GM19238 (cell line): ENCODE results near the gene BLVRB.
"Not testable (repeated sequence)": the region's sequence is repeated elsewhere in the genome, so short reads cannot be mapped to it uniquely, and the experiment has no call there.

Experiments
- DNase-seq: peaks from one replicate; pipeline ENCODE4 v3.0.0; 2011; ENCODE audit warnings: low spot score; ENCODE audit not compliant: insufficient read length

BLVRB gene

GRCh38 chr19:40452016-40452415, 13.5 kb downstream of the BLVRB start:
- no peak for DNase-seq

DNA sequence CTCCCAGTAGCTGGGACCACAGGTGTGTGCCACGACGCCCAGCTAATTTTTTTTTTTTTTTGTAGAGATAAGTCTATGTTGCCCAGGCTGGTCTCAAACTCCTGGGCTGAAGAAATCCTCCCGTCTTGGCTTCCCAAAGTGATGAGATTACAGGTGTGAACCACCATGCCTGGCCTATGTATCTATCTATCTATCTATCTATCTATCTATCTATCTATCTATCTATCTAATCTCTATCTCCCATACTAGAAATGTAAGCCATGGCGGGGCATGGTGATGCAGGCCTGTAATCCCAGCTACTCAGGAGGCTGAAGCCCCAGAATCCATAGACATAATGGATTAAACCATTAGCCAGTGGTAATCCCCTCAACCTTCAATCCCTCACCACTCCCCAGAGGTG, 14.9 kb downstream of the BLVRB start:
- DNase-seq, result no peak

DNA sequence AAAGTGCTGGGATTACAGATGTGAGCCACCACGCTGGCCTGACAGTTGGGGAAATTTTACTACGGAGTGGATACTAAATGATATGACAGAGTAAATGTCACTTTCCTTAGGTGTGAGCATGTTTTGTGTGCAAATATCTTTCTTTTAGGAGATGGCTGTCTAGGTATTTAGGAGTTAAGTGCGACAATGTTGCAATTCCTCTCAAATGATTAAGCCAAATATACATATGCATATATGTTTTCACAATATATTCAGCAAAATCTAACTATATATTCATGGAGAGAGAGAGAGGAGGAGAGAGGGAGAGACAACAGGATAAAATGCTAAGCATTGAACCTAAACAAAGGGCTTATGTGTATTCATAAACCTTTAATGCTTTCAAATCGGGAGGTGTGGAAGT, 16.0 kb downstream of the BLVRB start:
- DNase-seq, result no peak

DNA sequence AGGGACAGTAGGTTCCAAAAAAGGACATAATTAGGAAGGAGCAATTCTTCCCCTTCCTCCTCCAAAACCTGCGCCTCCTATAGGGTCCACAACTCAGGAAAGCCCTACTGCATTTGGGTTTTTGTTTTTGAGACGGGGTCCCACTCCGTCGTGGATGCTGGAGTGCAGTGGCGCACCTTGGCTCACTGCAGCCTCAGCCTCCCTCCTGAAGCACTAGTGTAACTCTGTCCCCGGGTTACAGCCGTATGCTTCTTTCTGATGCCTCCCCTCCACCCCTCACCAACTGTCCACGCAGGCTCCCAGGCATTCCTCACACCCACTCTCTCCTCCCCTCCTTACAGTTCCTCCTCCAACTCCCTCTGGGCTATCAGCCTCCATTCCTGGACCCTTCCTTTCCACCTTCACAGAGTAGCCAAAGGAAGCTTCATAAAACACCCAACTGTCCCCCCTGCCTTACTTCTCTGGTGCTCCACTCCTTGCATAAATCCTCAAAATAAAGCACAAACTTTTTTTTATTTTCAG, 19.2 kb downstream of the BLVRB start:
- DNase-seq, result no peak

- no peak for DNase-seq
Measured at GRCh38 chr19:40445780-40446262, 19.7 kb downstream of the BLVRB start.

DNA sequence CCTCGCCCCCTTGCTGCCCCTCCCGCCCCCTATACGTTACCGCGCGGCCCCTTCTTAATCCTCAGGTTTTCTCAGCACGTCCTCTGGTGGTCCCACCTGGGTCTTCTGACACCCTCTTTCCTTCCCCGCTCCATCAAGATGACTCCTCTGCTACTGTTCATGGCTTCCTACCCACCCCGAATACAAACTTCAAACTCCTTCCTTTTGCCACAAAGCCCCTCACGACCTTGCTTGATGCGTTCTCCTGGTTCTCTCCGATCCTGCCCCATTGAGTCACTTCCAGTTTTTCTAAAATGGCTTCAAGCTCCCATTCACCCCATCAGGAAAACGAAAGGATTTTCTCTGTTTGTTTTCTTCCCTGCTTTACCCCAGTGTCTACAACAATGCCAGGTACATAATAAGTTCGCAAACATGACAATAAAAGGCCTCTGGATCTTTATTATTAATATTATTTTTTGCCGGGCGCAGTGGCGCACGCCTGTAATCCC, 20.7 kb downstream of the BLVRB start:
- DNase-seq, result no peak

DNA sequence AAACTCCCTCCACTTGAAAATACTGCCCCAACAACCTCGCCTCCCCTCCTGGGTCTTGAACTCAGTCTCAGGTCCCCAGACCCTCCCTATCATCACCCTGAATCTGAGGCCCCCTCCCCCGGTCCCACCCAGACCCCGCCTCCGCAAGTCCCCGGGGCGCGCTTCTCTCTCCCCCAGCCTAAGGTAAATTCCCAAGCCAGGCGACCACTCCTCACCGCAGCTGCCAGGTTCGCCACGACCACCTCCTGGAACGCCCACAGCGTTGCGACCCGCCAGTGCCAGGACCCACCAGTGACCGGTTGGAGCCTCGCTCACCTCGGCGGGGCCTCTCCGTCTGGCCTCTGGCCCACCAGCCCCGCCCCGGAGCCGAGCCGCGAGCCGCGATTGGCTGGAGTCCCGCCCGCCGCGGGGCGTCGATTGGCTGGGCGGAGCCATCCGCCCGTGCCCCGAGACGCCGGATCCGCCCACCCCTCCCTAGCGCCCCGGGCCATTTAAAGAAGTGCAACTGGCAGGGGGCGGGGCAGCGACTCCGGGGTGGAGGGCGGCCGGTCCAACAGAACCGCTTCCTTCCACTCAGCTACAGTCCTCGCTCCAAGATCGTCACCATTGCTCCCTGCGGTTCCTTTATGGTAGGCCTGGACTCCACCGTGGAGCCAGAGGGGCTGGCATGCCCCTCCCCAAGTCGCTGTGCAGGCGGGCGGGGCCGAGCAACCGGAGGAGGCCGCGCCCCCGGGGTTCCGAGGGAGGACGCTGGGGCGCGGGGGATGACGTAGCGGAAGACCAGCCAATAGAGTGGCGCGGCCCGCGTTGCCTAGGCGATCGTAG, 21.3 kb downstream of the BLVRB start, which contains the start of gene SERTAD3:
TSS of gene SERTAD3 (minus strand) at position 336 of the 825 bp plus-strand sequence. CDS start 2,255 bp downstream, outside the sequence.
- DNase-seq, result peak; percentile 93

GRCh38 chr19:40443131-40443999, 22.2 kb downstream of the BLVRB start:
- DNase-seq, result peak; percentile 96

DNA sequence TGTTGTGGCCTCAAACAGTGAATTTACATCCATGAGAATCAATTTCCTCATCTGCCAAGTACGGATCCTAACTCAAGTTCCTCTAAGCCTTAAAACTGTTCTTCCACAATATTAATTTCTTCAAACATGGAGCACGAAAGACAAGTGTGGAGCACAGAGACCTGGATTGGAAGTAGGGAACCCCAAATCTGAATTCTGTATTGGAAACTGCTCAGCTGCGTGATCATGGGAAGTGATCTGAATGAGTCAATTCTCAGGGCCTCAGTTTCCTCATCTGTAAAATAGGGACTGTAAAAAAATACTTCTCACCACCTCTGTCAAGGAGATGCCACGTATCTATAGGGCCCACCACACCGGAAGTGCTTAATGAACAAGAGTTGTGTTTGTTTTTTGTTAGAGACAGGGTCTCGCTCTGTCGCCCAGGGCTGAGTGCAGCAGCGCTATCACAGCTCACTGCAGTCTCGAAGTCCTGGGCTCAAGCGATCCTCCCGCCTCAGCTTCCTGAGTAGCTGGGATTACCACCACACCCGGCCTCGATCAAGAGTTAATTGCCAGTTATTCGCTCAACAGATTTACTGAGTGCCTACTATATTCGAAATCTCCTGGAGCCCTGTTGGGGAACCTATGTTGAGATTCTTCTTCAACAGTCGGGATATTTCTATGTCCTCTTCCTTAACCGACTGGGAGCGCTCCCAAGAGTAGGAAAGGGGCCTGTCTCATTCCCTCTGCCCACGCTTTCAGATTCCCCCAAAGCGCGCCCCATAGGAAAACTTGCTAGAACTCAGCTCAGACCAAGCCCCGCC, 23.0 kb downstream of the BLVRB start:
- no peak for DNase-seq

GRCh38 chr19:40441719-40442253, 23.8 kb downstream of the BLVRB start:
- DNase-seq, result no peak

- DNase-seq, result no peak
Measured at GRCh38 chr19:40438284-40438683, 27.3 kb downstream of the BLVRB start.

GRCh38 chr19:40433391-40434216, 31.9 kb downstream of the BLVRB start:
- peak; percentile 86 for DNase-seq

DNA sequence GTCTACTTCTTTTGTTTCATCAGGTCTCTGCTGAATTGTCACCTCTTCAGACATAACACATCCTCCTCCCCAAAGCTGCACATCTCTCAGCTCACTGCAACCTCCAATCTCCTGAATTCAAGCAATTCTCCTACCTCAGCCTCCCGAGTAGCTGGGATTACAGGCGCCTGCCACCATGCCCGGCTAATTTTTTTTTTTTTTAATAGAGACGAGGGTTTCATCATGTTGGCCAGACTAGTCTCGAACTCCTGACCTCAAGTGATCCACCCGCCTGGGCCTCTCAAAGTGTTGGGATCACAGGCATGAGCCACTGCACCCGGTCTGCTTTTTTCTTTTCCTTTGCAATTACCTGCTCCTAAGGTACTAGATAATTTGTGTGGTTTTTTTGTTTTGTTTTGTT, 32.8 kb downstream of the BLVRB start:
- not testable (repeated sequence) for DNase-seq

- no peak for DNase-seq
Measured at GRCh38 chr19:40431698-40432097, 33.8 kb downstream of the BLVRB start.

DNA sequence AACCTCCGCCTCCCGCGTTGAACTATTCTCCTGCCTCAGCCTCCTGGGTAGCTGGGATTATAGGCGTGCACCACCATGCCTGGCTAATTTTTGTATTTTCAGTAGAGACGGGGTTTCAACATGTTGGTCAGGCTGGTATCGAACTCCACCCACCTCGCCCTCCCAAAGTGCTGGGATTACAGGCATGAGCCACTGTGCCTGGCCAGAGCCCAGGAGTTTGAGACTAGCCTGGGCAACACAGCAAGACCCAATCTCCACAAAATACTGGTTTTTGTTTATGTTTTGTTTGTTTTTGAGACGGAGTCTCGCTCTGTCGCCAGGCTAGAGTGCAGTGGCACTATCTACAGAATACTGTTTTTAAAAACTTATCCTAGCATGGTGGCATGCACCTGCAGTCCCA, 35.3 kb downstream of the BLVRB start:
- DNase-seq, result not testable (repeated sequence)

DNA sequence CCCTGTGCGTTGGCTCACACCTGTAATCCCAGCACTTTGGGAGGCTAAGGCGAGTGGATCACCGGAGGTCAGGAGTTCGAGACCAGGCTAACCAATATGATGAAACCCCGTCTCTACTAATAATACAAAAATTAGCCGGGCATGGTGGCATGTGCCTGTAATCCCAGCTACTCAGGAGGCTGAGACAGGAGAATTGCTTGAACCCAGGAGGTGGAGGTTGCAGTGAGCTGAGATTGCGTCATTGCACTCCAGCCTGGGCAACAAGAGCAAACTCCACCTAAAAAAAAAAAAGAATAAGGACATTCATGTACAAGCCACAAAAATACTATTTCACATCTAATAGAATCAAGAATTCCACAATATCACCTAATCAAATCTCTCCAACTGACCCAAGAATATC, 37.3 kb downstream of the BLVRB start:
- not testable (repeated sequence) for DNase-seq

DNA sequence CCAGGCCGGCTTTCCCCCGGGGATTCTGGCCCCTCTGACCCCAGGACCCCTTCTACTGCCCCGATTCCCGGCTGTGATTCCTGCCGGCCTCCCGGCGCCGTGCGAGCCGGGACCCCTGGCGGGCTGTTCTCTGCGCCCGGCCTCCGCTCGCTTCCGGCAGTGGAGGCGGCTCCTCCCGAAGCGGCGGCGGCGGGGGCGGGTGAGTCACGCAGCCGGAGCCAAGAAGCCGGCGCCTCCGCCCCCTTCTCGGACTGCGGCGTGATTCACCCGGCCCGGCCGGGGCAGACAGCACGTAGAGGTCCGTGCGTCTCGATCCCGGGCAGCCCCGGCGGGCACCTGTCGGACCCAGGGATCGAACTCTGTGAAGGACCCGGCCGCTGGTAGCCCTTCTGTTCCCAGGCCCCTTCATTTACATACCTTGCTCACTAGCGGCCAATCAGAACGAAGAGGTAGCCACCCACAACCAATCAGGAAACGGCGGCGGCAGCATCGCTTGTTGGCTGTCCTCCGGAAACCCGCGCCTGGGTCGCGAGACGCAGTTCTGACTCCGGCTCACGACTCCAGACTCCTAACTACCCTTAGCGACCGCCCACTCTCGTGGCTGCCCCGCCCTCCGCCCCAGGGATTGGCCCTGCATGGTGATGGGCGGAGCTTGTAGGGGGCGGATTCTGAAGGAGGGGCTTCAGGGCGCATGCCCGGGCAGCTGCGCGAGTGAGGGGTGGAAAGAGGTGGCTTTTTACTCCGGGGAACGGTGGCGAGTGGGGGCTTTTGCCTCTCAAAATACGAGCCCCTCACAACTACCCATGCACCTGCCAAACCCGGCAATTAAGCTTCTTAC, 39.9 kb downstream of the BLVRB start, which contains the start of gene SERTAD1:
TSS of gene SERTAD1 (minus strand) at position 543 of the 838 bp plus-strand sequence. CDS start 2,446 bp downstream, outside the sequence.
- DNase-seq, result peak; percentile 99

DNA sequence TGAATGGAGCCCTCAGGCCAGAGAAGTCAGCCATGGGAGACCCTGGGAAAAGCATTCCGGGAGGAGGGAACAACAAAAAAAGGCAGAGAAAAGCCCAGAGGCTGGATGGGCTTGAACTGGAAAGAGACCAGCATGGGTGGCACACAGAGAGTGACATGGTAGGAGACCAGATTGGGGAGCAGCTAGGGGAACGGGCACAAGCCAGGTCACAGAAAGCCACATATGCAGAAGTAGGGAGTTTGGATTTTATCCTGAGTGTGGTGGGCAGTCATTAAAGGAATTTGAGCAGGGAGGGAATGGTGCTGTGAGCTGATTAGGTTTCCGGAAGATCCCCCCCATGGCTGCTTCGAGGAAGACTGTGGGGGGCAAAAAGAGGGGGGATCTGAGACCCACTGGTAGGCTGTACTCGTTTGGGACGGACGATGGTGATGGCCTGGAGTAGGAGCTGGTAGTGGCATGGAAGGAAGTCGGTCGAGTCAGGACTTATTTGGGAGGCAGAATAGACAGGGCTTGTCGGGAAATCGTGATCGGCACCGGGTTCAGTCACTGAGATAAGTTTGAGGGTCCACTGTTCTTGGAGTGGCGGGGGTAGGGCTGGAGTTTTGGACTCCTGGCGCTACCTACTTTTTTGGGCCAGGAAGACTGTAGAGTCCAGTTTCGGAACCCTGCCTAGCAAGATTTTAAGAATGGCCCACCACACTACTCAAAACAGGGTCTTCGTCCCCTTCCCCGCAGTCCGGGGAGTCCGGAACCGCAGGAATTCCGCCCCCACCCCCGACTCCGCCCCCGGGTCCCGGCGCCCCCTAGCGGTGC, 40.7 kb downstream of the BLVRB start:
- DNase-seq, result no peak
